Parathyroid adenoma (tissue), 2 donors: Measurements from ENCODE around the gene YWHAE.
"Not testable (repeated sequence)": the region's sequence is repeated elsewhere in the genome, so short reads cannot be mapped to it uniquely, and the experiment has no call there.

ENCODE experiments used
- H2AFZ ChIP-seq: fragments of 300-600 bp; sonication (generic); one replicate; pipeline ENCODE4 v1.7.0; 2017; ENCODE audit warnings: antibody characterized with exemption, mild to moderate bottlenecking
- H3K27ac ChIP-seq: fragments of 300-600 bp; sonication (generic); one replicate; pipeline ENCODE4 v1.7.0; 2017
- H3K27me3 ChIP-seq: fragments of 300-600 bp; sonication (generic); one replicate; pipeline ENCODE4 v1.7.0; 2017; ENCODE audit warnings: low read length; ENCODE audit not compliant: control insufficient read depth, insufficient read depth
- H3K36me3 ChIP-seq: fragments of 300-600 bp; sonication (generic); one replicate; pipeline ENCODE4 v1.7.0; 2017; ENCODE audit warnings: low read length; ENCODE audit not compliant: control insufficient read depth, insufficient read depth
- H3K4me1 ChIP-seq: fragments of 300-600 bp; sonication (generic); one replicate; pipeline ENCODE4 v1.7.0; 2017; ENCODE audit warnings: control low read depth
- H3K4me2 ChIP-seq: fragments of 300-600 bp; sonication (generic); one replicate; pipeline ENCODE4 v1.7.0; 2017; ENCODE audit warnings: low read length
- H3K4me3 ChIP-seq: fragments of 300-600 bp; sonication (generic); one replicate; pipeline ENCODE4 v1.7.0; 2017; ENCODE audit warnings: low read depth, low read length
- H3K79me2 ChIP-seq: fragments of 300-600 bp; sonication (generic); one replicate; pipeline ENCODE4 v1.7.0; 2017; ENCODE audit warnings: control low read depth
- H3K9ac ChIP-seq: fragments of 300-600 bp; sonication (generic); one replicate; pipeline ENCODE4 v1.7.0; 2017; ENCODE audit warnings: mild to moderate bottlenecking
- H3K9me3 ChIP-seq: fragments of 300-600 bp; sonication (generic); one replicate; pipeline ENCODE4 v1.7.0; 2017; ENCODE audit warnings: low read length; ENCODE audit not compliant: control insufficient read depth
- TF ChIP-seq, protein P1 (sequence below): fragments of 300-600 bp; sonication (generic); IDR thresholded peaks from one replicate; pipeline ENCODE4 v1.7.0; 2017; ENCODE audit warnings: antibody characterized with exemption, mild to moderate bottlenecking
- donor health status: primary hyperparathyroidism.

The YWHAE gene

DNA sequence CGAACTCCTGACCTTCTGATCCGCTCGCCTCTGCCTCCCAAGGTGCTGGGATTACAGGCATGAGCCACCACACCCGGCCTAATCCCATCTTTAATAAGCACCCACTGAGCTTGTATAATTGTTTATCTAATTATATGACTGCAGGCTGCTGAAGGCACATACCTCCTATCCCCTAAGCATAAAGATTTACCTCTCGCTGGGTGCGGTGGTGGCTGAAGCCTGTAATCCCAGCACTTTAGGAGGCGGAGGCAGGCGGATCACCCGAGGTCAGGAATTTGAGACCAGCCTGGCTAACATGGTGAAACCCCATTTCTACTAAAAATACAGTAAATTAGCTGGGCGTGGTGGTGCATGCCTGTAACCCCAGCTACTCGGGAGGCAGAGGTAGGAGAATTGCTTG, 20.1 kb upstream of the YWHAE start:
- no peak overlapping the region for H3K4me2 ChIP-seq
- no peak overlapping the region for H3K4me3 ChIP-seq
- H3K27me3 ChIP-seq: no peaks in the 10 kb centered on the region
- H3K9ac ChIP-seq: no peak overlapping the region
- H3K9me3 ChIP-seq: no peaks in the 10 kb centered on the region
- no peaks in the 10 kb centered on the region for H3K36me3 ChIP-seq
- H3K4me1 ChIP-seq: no peaks in the 10 kb centered on the region
- no peak overlapping the region for H2AFZ ChIP-seq
- TF ChIP-seq, protein P1, sequence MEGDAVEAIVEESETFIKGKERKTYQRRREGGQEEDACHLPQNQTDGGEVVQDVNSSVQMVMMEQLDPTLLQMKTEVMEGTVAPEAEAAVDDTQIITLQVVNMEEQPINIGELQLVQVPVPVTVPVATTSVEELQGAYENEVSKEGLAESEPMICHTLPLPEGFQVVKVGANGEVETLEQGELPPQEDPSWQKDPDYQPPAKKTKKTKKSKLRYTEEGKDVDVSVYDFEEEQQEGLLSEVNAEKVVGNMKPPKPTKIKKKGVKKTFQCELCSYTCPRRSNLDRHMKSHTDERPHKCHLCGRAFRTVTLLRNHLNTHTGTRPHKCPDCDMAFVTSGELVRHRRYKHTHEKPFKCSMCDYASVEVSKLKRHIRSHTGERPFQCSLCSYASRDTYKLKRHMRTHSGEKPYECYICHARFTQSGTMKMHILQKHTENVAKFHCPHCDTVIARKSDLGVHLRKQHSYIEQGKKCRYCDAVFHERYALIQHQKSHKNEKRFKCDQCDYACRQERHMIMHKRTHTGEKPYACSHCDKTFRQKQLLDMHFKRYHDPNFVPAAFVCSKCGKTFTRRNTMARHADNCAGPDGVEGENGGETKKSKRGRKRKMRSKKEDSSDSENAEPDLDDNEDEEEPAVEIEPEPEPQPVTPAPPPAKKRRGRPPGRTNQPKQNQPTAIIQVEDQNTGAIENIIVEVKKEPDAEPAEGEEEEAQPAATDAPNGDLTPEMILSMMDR: no peak
- peaks cover 1% of the 10 kb centered on the region for H3K79me2 ChIP-seq
- no peak overlapping the region for H3K27ac ChIP-seq

DNA sequence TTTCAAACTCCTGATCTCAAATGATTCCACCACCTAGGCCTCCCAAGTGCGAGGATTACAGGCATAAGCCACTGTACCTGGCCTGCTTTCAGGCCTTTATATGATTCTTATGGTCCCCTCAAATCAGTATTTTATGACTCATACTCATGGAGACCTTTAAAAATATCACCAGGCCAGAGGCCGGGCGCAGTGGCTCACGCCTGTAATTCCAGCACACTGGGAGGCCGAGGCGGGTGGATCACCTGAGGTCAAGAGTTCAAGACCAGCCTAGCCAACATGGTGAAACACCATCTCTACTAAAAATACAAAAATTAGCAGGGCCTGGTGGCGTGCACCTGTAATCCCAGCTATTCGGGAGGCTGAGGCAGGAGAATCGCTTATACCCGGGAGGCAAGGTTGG, 18.5 kb upstream of the YWHAE start:
- H3K36me3 ChIP-seq, H3K4me2 ChIP-seq: not testable (repeated sequence)

DNA sequence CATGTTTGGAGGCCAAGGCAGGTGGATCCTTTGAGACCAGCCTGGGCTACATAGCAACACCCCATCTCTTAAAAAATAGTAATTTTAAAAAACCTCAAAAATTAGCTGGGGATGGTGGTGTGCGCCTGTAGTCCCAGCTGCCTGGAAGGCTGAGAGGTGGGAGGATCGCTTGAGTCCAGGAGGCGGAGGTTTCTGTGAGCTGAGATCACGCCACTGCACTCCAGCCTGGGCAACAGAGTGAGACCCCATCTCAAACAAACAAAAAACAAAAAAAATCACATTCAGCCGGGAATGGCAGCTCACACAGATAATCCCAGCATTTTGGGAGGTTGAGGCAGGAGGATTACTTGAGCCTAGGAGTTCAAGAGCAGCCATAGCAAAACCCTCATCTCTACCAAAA, 16.4 kb upstream of the YWHAE start:
- H3K79me2 ChIP-seq: no peaks in the 10 kb centered on the region
- H3K4me3 ChIP-seq: no peak overlapping the region
- no peaks in the 10 kb centered on the region for H3K36me3 ChIP-seq
- H3K27me3 ChIP-seq: no peaks in the 10 kb centered on the region
- H3K9me3 ChIP-seq: no peaks in the 10 kb centered on the region
- H3K4me1 ChIP-seq: peaks cover 3% of the 10 kb centered on the region
- H3K4me2 ChIP-seq: no peak overlapping the region
- TF ChIP-seq, protein P1: no peak
- H3K9ac ChIP-seq: no peak overlapping the region
- no peak overlapping the region for H3K27ac ChIP-seq
- no peak overlapping the region for H2AFZ ChIP-seq

More for the DNA sequence above, 18.5 kb upstream of the YWHAE start:
- not testable (repeated sequence) for H2AFZ ChIP-seq, H3K27ac ChIP-seq, H3K79me2 ChIP-seq, H3K4me1 ChIP-seq, H3K27me3 ChIP-seq, H3K9me3 ChIP-seq, H3K9ac ChIP-seq, H3K4me3 ChIP-seq

DNA sequence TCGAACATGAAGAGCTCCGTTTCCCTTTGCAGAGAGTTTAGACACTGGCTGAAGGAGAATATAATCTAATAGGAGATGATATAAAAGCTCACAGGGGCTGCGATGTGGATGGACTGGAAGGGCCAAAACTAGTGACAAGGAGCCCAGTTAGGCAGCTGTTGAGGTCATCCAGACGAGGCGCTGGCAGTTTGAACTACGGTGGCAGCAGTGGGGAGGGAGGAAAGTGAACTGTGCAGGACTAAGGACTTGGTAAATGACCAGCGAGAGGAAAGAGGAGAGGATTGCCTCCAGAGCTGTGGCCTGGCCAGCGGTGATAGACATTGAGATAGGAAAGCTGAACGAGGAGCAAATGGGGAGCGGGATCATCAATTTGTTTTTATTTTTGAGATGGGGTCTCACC, 14.6 kb upstream of the YWHAE start:
- no peaks in the 10 kb centered on the region for H3K36me3 ChIP-seq
- no peaks in the 10 kb centered on the region for H3K9me3 ChIP-seq
- TF ChIP-seq, protein P1: no peak
- no peak overlapping the region for H3K4me3 ChIP-seq
- no peaks in the 10 kb centered on the region for H3K79me2 ChIP-seq
- peaks cover 3% of the 10 kb centered on the region for H3K4me1 ChIP-seq
- no peak overlapping the region for H2AFZ ChIP-seq
- H3K4me2 ChIP-seq: no peak overlapping the region
- H3K27ac ChIP-seq: no peak overlapping the region
- no peak overlapping the region for H3K9ac ChIP-seq
- H3K27me3 ChIP-seq: no peaks in the 10 kb centered on the region

DNA sequence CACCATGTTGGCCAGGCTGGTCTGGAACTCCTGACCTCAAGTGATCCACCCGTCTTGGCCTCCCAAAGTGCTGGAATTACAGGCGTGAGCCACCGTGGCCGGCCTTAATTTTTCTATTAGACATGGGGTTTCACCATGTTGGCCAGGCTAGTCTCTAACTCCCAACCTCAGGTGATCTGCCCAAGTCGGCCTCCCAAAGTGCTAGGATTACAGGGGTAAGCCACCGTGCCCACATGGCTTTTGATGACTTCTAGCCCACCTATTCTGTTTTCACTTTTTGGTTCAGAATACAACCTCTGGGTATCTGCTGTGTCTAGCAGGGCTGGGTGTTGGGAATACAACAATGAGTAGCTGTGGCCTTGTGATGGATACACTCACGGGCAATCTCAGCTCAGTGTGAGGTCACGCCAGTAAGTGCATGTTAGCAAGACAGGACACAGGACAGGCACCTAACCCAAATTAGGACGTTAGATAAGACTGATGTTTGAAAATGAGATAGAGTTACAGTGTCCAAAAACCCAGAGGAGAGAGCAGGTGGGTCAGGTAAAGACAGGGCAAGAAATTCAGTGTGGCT, 14.1 kb upstream of the YWHAE start:
- no peak overlapping the region for H3K9ac ChIP-seq
- no peak overlapping the region for H3K27ac ChIP-seq
- H3K27me3 ChIP-seq: no peaks in the 10 kb centered on the region
- no peak overlapping the region for H3K4me3 ChIP-seq
- H3K36me3 ChIP-seq: no peaks in the 10 kb centered on the region
- H3K79me2 ChIP-seq: no peaks in the 10 kb centered on the region
- H3K4me1 ChIP-seq: peaks cover 3% of the 10 kb centered on the region
- TF ChIP-seq, protein P1: no peak
- H3K9me3 ChIP-seq: no peaks in the 10 kb centered on the region
- no peak overlapping the region for H2AFZ ChIP-seq
- no peak overlapping the region for H3K4me2 ChIP-seq
